Endothelial cell of umbilical vein (primary cell): Measurements from ENCODE around the gene NUB1. TPM values are rescaled to one million over a fixed set of nuclear protein-coding genes. Genes with fewer than 3 reads are reported as not detected.

Experiments used
- BruUV-seq: library from RNA; stranded (reverse); fragments of 400-500 nt; replicated peaks from 2 replicates; lab custom pipeline; 2021; lab: Mats Ljungman, UMichigan
- CTCF ChIA-PET: fragments of 300-600, 350-600 bp; sonication (Branson Sonifier 250); formaldehyde crosslinking; loops from one replicate; lab custom pipeline; 2021; ENCODE audit warnings: antibody characterized with exemption, inconsistent platforms; lab: Charles Lee
- POLR2A ChIA-PET: fragments of 300-600, 350-600 bp; sonication (Branson Sonifier 250); formaldehyde crosslinking; loops from one replicate; lab custom pipeline; 2021; ENCODE audit warnings: antibody characterized with exemption, inconsistent platforms; lab: Charles Lee
- DNase-seq: peaks from one replicate; pipeline ENCODE4 v3.0.0-alpha.2; 2011; ENCODE audit warnings: low read depth, low spot score
- FAIRE-seq: peaks from 2 replicates; lab custom pipeline; 2011; peaks lifted over from hg19 to GRCh38; lab: Jason Lieb, UNC
- H2AFZ ChIP-seq: 2 replicates; pipeline ENCODE4 v1.6.0; 2012; ENCODE audit warnings: low read depth, low read length, control low read depth, inconsistent platforms
- H3K27ac ChIP-seq: 2 replicates; pipeline ENCODE4 v1.5.1; 2011; ENCODE audit warnings: low read depth, mild to moderate bottlenecking, control low read depth, low read length, moderate library complexity; ENCODE audit not compliant: insufficient read depth
- H3K27me3 ChIP-seq, 2 experiments: 2 replicates each; pipeline versions ENCODE4 v1.6.0 to v1.6.1; 2011; ENCODE audit warnings: low read length in 2 of 2, mixed read lengths in 1 of 2; ENCODE audit not compliant: control insufficient read depth in 2 of 2, insufficient read depth in 2 of 2
- H3K36me3 ChIP-seq, 2 experiments: 2 replicates in 1 of 2; 3 replicates in 1 of 2; pipeline ENCODE4 v1.5.1; 2011; ENCODE audit warnings: low read length in 2 of 2, mild to moderate bottlenecking in 1 of 2, moderate library complexity in 1 of 2; ENCODE audit not compliant: control insufficient read depth in 2 of 2, insufficient read depth in 2 of 2; ENCODE audit errors: extremely low read depth in 1 of 2
- H3K4me1 ChIP-seq: 3 replicates; pipeline ENCODE4 v1.5.1; 2011; ENCODE audit warnings: mild to moderate bottlenecking, low read length; ENCODE audit not compliant: control insufficient read depth, insufficient read depth; ENCODE audit errors: extremely low read depth
- H3K4me2 ChIP-seq: 2 replicates; pipeline ENCODE4 v1.6.1; 2011; ENCODE audit warnings: low read length, control low read depth, mixed read lengths; ENCODE audit not compliant: insufficient read depth
- H3K4me3 ChIP-seq, 3 experiments: fragments of 200-600 bp in 1 of 3; sonication (generic), shearing (Covaris generic) in 1 of 3; replicated peaks in 1 of 3; 2 replicates each; pipeline ENCODE4 v1.5.1; 2011 to 2016; ENCODE audit warnings: control low read depth in 3 of 3, low read length in 3 of 3, mild to moderate bottlenecking in 2 of 3, inconsistent platforms in 1 of 3, low read depth in 1 of 3, moderate library complexity in 1 of 3; ENCODE audit not compliant: insufficient read depth in 1 of 3
- H3K79me2 ChIP-seq: 2 replicates; pipeline ENCODE4 v1.6.0; 2012; ENCODE audit warnings: low read length, inconsistent platforms; ENCODE audit not compliant: control insufficient read depth, insufficient read depth
- H3K9ac ChIP-seq: replicated peaks from 2 replicates; pipeline ENCODE3; 2011; ENCODE audit warnings: low read length, control low read depth; ENCODE audit not compliant: insufficient read depth; ENCODE audit errors: extremely low read depth
- H3K9me1 ChIP-seq: replicated peaks from 3 replicates; pipeline ENCODE4 v1.6.0; 2011; ENCODE audit warnings: mild to moderate bottlenecking, low read length; ENCODE audit not compliant: control insufficient read depth, insufficient read depth; ENCODE audit errors: extremely low read depth
- H3K9me3 ChIP-seq: replicated peaks from 2 replicates; pipeline ENCODE4 v1.5.1; 2012; ENCODE audit warnings: low read length, inconsistent platforms; ENCODE audit not compliant: control insufficient read depth, insufficient read depth
- H4K20me1 ChIP-seq: replicated peaks from 2 replicates; pipeline ENCODE3; 2011; ENCODE audit warnings: mild to moderate bottlenecking, low read length; ENCODE audit not compliant: control insufficient read depth, insufficient read depth; ENCODE audit errors: extremely low read depth
- EZH2 ChIP-seq: IDR thresholded peaks from 2 replicates; pipeline ENCODE4 v1.6.1; 2012; ENCODE audit warnings: borderline replicate concordance, low read depth, mild to moderate bottlenecking, moderate library complexity, low read length, inconsistent platforms; ENCODE audit not compliant: severe bottlenecking
- FOS ChIP-seq: IDR thresholded peaks from 2 replicates; pipeline ENCODE4 v1.6.1; 2011; ENCODE audit warnings: mild to moderate bottlenecking, low read length, moderate library complexity, borderline replicate concordance; ENCODE audit not compliant: insufficient read depth
- GATA2 ChIP-seq: IDR thresholded peaks from 2 replicates; pipeline ENCODE4 v1.7.0; 2011; ENCODE audit warnings: low read depth, mild to moderate bottlenecking, moderate library complexity, mixed read lengths, low read length; ENCODE audit not compliant: insufficient read length, insufficient read depth
- JUN ChIP-seq: IDR thresholded peaks from 2 replicates; pipeline ENCODE4 v1.6.1; 2011; ENCODE audit warnings: borderline replicate concordance, low read depth; ENCODE audit not compliant: insufficient read length, insufficient read depth
- MYC ChIP-seq: IDR thresholded peaks from one replicate; pipeline ENCODE4 v1.6.1; 2011; ENCODE audit warnings: mild to moderate bottlenecking, low read depth, low read length
- POLR2A ChIP-seq: IDR thresholded peaks from 2 replicates; pipeline ENCODE4 v1.6.1; 2012; ENCODE audit warnings: low read depth, mild to moderate bottlenecking, control low read depth, low read length
- POLR2AphosphoS5 ChIP-seq: IDR thresholded peaks from 2 replicates; pipeline ENCODE4 v1.6.1; 2012; ENCODE audit warnings: low read depth, mild to moderate bottlenecking, control low read depth, low read length, moderate library complexity; ENCODE audit not compliant: insufficient read depth
- dilution Hi-C: fragments of 300-500 bp; cut with MboI; formaldehyde crosslinking; loops from one replicate; pipeline ENCODE4 v1.15.0; 2019; ENCODE audit warnings: low sequenced_read_pairs; ENCODE audit not compliant: extremely low pct_ligation_motif_present
- intact Hi-C: fragments of 100-400 bp; cut with micrococcal nuclease; formaldehyde crosslinking; loops from one replicate; pipeline ENCODE4 v1.10.0; 2022
- polyA plus RNA-seq, 4 experiments: library from polyadenylated mRNA; depleted of rRNA in 3 of 4; stranded (reverse) in 3 of 4; unstranded in 1 of 4; fragments of >200 nt; gene quantifications; 2 replicates each; pipeline versions ENCODE4 v1.2.1 to v1.2.3, GENCODE V29; 2011 to 2012; ENCODE audit warnings: missing spikeins in 1 of 4
- total RNA-seq: library from RNA; stranded (reverse); gene quantifications from 2 replicates; pipeline ENCODE4 v1.2.3, GENCODE V29; 2021
- TF ChIP-seq, protein P1 (sequence below), 2 donors: IDR thresholded peaks; 1 replicate in 1 of 2; 2 replicates in 1 of 2; pipeline ENCODE4 v1.5.1; 2011; ENCODE audit warnings: low read length in 2 of 2, mild to moderate bottlenecking in 2 of 2, moderate library complexity in 2 of 2, control low read depth in 1 of 2, inconsistent platforms in 1 of 2, low read depth in 1 of 2; ENCODE audit not compliant: insufficient read depth in 1 of 2; ENCODE audit errors: extremely low read depth in 1 of 2
- TF ChIP-seq, protein P2 (sequence below): IDR thresholded peaks from 2 replicates; pipeline ENCODE4 v1.6.1; 2011; ENCODE audit not compliant: insufficient read depth, insufficient read length

The NUB1 gene
- total and polyA plus RNA-seq, 2 donors (not counting 3 experiments of a cell fraction or from before 2014, with no cell fraction given), result 28.0 to 46.2 TPM

DNA sequence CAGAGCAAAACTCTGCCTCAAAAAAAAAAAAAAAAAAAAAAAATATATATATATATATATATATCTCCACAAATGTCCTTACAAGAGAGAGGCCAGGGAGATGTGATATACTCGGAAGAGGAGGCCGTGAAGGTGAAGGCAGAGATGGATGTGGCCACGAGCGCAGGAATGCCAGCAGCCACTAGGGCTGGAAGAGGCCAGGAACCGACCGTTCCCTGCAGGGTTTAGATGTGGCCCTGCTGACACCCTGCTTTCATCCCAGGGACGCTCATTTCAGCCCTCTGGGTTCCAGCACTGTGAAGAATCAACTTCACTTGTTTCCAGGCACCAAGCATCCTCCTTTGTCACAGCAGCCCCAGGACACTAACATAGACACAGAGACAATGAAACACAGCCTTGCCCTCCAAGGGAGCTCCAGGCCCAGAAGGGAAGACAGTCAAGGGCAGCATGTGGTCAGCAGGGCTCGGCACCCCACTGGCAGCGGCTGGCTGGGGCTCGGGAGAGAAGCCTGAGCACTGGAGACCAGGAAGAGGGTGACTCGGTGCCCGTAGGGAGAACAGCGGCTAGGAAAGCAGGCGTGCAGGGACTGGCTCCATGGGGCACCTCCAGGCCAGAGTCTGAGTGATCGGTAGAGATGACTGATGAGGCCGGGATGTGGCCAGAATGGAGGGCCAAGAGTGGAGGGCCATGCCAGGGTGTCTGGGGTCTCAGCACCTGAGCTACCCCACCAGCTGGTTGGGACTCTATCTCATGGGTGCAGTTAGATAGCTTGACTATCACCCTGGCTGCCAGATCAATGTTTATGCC is 60.6 kb downstream of the NUB1 start:
- DNase-seq (no peak), FAIRE-seq (no peak)
- no peaks in the 10 kb centered on the region for H3K4me1 ChIP-seq
- intact Hi-C loops, result no loop called here
- H3K27me3 ChIP-seq, result no peaks in the 10 kb centered on the region
- no peak overlapping the region for H2AFZ ChIP-seq
- no TSS peak for BruUV-seq
- no peaks in the 10 kb centered on the region for H3K36me3 ChIP-seq
- ChIA-PET CTCF (interaction anchor here (1.3 kb wide), 1 partner anchor 46 kb away, joined by 3 read pairs; no protein-coding TSS in a partner anchor), POLR2A (no interaction called here)
- dilution Hi-C loops, result no loop called here
- no peak overlapping the region for H3K9ac ChIP-seq
- TF ChIP-seq POLR2AphosphoS5 (no peak), JUN (no peak), MYC (no peak), EZH2 (no peak), FOS (no peak), POLR2A (no peak), GATA2 (no peak)
- TF ChIP-seq, protein P1, sequence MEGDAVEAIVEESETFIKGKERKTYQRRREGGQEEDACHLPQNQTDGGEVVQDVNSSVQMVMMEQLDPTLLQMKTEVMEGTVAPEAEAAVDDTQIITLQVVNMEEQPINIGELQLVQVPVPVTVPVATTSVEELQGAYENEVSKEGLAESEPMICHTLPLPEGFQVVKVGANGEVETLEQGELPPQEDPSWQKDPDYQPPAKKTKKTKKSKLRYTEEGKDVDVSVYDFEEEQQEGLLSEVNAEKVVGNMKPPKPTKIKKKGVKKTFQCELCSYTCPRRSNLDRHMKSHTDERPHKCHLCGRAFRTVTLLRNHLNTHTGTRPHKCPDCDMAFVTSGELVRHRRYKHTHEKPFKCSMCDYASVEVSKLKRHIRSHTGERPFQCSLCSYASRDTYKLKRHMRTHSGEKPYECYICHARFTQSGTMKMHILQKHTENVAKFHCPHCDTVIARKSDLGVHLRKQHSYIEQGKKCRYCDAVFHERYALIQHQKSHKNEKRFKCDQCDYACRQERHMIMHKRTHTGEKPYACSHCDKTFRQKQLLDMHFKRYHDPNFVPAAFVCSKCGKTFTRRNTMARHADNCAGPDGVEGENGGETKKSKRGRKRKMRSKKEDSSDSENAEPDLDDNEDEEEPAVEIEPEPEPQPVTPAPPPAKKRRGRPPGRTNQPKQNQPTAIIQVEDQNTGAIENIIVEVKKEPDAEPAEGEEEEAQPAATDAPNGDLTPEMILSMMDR (IDR thresholded peaks at IDR 0.05; ENCODE audit: extremely low read depth in 1 of 2, insufficient read depth in 1 of 2, low read depth in 1 of 2, low read length in 2 of 2), result no peak
- TF ChIP-seq, protein P2, sequence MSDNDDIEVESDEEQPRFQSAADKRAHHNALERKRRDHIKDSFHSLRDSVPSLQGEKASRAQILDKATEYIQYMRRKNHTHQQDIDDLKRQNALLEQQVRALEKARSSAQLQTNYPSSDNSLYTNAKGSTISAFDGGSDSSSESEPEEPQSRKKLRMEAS, result no peak
- H3K4me2 ChIP-seq, result no peak overlapping the region
- no peak overlapping the region for H3K4me3 ChIP-seq
- H3K79me2 ChIP-seq, result no peaks in the 10 kb centered on the region
- H3K9me1 ChIP-seq, result no peaks in the 10 kb centered on the region
- H3K9me3 ChIP-seq, result no peaks in the 10 kb centered on the region
- no peak overlapping the region for H3K27ac ChIP-seq
- no peaks in the 10 kb centered on the region for H4K20me1 ChIP-seq
